Stimulated activated CD8-positive, alpha-beta memory T cell treated with anti-CD3 and anti-CD28 coated beads, Interleukin-12 subunit alpha, Interleukin-12 subunit beta, amount 100 ng/mL, for 24 hours (primary cell): ENCODE data around the gene RGS12.

ENCODE experiments used
- DNase-seq: peaks from one replicate; pipeline ENCODE4 v3.0.0-alpha.2; 2020; ENCODE audit errors: extremely low read depth

RGS12 gene

GRCh38 chr4:3280466-3280865 lies 12.4 kb upstream of the RGS12 start:
- DNase-seq = no peak

DNA sequence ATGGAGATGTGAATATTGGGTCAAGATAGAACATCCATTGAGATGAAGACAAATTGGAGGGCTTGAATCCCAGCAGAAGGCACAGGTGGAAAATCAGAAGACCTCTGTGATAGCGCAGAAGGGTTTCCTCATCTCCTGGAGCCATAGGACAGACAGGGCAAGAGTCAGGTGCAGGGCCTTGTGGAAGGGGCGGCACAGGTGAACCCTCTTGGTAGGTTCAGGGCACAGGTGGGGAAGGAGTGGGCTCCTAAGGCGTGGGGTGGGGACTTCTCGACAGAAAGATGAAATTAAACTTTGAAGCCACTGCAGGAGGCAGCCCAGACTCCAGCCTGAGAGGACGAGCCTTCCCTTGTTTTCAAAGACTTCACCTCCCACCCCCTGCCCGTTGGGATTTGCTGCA lies 9.3 kb upstream of the RGS12 start:
- no peak for DNase-seq

GRCh38 chr4:3283916-3284315 lies 8.9 kb upstream of the RGS12 start:
- no peak for DNase-seq

DNA sequence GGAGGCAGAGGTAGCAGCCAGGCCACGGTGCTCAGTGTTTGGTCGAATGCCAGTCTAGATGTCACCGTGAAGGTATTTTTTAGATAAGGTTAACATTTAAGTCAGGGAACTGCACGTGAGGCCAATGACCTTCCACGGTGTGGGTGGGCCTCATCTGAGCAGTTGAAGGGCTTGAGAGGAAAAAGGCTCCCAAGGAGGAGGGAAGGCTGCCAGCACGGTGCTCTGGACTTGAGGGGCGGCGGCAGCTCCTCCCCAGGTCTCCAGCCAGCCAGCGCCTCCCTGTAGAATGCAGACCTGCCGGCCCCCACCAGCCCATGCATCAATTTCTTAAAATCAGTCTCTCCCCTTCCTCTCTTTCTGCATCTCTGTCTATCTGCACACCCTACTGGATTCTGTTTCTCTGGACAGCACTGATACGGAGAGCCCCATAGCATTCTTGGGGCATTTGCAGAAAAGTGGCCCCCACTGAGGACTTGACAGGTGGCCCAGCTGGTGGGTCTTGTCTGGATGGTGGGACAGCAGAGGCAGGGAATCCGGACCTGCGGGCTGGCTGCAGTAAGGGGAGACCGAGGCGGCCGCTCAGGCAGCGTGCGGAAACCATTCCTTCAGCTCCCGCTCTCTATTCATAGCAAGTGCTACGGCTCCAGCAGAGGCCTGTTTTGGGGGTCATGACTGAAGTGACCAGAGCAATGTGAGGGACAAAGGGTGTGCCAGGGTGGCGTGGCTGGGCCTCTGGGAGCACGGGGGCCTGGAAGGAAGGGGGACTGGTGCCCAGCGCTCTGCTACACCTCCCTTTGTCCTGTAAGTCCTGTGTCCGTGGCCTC lies 7.9 kb upstream of the RGS12 start:
- no peak for DNase-seq

DNA sequence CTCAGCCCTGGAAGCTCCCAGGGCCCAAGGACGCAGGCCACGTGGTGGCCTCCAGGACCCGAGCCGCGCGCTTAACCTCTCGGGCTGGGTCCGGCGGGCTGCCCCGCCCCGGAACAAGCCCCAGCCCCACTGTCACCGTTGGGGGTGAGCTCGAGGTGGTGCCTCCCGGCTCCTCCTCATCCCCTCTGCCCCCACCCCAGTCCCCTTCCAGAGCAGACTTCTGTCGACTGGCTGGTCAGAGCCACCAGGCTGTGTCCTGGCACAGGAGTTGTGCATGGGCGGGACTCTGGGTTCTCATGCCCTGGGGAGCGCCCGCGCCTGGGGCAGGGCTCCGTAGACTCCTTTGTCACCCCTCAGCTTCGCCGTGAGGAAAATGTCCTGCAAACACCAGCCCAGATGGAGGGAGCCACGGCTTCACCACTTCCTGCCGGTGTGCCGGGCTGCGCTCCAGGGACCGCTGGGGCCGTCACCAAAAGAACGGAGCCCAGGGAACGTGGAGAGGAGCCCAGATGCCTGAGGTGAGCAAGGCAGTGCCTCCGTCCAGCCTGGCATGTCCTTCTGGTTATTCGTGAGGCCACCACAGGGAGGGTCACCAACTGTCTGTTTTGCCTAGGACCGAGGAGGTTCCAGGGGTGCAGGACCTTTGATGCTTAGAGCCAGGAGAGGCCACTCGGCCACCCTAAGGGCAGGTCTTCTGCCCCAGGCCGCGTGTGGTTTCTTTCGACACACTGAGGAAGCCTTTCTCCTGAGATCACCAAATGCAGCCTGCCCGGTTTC lies 7.1 kb upstream of the RGS12 start:
- DNase-seq = no peak

- no peak for DNase-seq
These were observed 6.3 kb upstream of the RGS12 start for GRCh38 chr4:3286335-3287175.

GRCh38 chr4:3287271-3287971 lies 5.4 kb upstream of the RGS12 start:
- no peak for DNase-seq

- DNase-seq = no peak
These were observed 4.8 kb upstream of the RGS12 start for GRCh38 chr4:3287972-3288570.

- no peak for DNase-seq
These were observed 4.2 kb upstream of the RGS12 start for GRCh38 chr4:3288571-3289094.

DNA sequence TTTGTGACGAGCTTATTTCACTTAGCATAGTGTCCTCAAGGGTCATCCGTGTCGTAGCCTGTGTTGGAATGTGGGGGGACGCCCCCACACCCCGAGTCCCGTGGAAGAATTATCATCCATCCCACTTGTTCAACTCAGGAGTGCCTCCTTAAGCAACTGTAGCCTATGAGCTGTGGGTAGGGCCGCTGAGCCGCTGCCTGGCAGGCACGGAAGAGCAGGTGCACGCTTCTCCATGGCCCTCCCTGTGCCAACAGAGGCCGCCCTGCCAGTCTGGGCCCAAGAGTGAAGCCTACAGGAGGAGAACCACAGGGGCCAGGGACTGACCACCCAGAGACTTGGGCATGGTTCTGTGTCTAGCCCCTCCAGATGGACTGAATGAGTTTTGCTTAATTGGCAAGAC lies 2.3 kb upstream of the RGS12 start:
- DNase-seq = no peak

- DNase-seq = no peak
These were observed 1.9 kb upstream of the RGS12 start for GRCh38 chr4:3290889-3291321.

DNA sequence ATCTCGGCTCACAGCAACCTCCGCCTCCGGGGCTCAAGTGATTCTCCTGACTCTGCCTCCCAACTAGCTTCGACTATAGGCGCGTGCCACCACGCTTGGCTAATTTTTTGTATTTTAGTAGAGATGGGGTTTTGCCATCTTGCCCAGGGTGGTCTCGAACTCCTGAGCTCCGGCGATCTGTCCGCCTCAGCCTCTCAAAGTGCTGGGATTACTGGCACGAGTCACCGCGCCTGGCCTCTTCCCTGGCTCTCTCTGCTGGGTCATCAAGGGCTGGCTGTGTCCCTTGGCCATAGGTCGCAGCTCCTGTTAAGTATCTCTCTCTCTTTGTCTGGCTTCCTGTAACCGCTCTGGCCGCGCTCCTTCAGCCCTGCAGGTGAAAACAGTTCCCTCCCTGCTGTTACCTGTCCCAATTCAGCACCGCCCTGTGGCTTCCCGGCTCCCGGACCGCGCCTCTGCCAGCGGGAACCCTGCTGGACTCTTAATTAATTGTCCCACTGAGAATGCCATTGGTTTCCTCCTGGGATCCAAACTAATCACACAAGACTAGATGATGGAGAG lies 1.3 kb upstream of the RGS12 start:
- DNase-seq = no peak

- no peak for DNase-seq
These were observed 751 bp upstream of the RGS12 start for GRCh38 chr4:3291969-3292570.

DNA sequence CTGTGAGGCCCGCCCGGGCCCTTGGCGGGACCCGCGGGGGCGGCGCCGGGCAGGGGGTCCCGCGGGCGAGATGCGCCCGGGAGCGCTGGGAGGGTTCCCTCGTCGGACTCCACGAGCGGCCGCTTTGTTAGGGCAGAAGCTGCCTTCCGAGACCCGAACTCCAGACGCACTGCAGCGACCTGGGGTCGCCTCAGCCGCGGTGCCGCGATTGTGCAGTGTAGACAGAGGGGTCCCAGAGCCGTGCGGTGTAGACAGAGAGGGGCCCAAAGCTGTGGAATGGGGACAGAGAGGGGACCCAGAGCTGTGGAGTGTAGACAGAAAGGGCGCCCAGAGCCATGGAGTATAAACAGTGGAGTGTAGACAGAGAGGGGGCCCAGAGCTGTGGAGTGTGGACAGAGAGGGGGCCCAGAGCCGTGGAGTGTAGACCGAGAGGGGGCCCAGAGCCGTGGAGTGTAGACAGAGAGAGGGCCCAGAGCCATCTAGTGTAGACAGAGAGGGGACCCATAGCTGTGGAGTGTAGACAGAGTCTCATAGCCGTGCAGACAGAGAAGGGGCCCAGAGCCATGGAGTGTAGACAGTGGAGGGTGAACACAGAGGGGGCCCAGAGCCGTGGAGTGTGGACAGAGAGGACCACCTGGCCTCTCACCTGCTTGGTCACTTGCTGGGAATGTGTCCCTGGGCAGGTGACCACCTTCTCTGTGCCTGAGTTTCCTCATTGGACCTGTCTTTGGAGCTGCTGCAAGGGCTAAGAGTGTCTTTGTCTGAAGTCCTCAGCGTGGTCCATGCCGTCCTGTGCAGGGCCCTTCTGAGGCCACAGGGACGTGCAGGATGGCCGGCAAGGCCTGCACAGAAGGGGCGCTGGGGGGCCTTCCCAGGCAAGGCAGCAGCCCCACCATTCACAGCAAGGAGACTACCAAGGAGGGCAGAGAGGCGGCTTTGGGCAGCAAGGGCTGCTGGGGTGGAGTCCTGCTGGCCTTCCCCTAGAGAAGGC lies 875 bp downstream of the RGS12 start:
- no peak for DNase-seq

DNA sequence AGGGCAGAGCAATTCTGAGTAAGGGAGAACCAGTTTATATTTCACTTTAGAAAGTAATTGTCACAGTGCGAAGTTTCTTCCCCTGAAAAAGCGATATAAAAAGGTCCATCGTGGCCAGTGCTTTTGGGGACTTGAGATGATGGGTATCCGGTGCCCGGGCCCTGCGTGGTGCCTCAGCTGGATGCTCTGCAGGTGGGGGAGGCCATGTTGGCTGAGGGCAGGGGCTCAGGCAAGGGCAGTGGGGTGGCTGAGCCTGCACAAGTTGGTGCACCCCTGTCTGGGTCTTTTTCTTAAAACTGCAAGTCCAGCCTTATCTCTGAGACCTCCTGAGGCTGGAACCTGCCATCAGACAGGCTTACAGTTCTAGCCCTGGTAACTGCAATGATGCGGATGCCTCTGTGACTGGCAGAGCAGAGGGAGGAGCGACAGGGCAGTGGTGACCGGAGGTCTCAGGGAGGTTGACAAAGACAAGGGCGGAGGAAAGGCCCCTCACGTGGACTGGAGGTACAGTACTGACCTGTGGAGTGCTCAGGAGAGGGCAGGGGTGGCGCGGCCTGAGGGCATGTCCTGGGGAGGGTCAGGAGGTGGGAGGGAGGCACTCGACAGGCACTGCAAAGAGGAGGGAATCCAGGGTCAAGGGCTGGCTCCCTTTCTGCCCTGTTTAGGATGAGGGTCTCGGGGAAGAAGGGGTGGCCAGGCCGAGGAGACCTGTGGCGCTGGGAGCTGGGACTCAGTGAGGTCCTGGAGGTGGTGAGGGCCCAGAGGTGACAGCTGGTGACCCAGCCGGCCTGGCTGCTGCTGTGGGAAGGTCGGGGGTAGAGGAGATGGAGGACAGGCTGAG lies 1.8 kb downstream of the RGS12 start:
- no peak for DNase-seq

- no peak for DNase-seq
These were observed 3.2 kb downstream of the RGS12 start for GRCh38 chr4:3295837-3296624.

DNA sequence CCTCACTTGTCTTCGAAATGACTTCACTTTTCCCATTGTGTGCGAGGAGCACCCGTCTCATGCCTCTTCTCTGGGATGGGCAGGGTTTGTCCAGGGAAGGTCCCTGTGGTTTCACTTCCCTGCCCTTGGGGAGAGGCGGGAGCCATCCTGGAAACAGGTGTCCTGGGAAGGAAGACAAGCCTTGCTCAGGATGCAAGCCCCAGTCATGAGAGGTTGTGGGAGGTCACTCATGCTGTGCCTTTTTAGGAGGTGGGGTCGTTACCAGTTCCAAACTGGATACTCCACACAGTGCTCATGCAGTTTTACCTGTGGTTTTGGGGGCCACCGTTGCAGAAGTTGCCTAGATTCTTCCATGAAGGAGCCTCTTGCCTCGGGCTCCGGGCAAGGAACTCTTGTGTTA lies 3.8 kb downstream of the RGS12 start:
- DNase-seq = no peak
